HK-2 (cell line): Measurements from ENCODE around the gene SMAD6.

Experiments
- DNase-seq: peaks from one replicate; pipeline ENCODE4 v3.0.0-alpha.2; 2018; ENCODE audit not compliant: unreplicated experiment

SMAD6 gene

DNA sequence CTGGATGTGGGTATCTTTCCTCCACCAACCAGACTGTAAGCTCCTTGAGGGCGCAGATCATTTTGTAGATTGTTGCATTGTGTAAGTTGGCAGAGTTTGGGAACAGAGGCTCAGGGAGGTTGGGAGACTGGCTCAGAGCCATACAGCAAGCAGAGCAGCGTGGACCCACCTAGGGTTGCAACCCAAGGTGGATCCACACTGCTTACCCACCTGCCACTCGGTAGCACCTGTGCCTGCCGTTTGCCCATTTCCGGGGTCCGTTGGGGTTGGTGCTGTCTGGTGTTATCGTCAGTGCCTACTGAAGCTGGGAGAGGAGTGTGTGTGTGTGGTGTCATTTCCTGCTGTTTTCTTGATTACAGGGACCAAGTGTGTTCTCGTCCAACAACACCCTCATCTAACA is 19.0 kb downstream of the SMAD6 start:
- no peak for DNase-seq

DNA sequence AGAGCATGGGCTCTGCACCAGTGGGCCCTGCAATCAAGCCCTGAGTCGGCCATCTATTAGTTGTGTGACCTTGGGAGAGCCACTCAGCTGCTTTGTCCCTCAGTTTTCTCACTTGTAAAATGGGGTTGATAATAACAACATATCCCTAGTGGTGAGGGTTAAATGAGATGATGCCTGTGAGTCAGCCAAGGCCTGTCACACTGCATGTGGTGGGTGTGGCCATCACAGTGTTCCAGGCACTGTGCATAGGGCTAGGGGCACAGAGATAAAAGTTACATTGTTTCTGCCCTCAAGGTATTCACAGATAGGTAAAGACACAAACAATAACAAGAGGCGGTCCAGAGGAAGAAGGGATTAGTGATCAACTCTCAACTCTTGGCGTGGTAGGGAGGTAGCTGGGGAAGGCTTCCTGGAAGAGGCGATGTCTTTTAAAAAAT is 19.5 kb downstream of the SMAD6 start:
- no peak for DNase-seq

DNA sequence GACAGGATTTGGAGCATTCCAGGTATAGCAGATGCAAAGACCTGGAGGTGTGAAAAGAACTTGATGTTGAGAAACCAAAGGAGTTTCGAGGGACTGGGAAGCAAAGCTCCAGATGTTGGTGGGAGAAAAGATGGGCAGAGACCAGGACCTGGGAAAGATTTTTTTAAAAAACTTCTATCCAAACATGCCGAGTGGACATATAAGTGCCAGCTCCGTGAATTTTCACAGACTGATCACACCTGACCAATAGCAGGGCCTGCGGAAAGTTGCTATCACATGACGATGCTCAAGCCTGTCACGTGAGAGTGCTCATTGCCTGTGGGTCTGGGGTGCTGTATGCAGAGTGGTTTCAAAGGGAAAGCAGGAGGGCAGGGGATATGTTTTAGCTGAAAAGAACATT is 19.9 kb downstream of the SMAD6 start:
- no peak for DNase-seq

DNA sequence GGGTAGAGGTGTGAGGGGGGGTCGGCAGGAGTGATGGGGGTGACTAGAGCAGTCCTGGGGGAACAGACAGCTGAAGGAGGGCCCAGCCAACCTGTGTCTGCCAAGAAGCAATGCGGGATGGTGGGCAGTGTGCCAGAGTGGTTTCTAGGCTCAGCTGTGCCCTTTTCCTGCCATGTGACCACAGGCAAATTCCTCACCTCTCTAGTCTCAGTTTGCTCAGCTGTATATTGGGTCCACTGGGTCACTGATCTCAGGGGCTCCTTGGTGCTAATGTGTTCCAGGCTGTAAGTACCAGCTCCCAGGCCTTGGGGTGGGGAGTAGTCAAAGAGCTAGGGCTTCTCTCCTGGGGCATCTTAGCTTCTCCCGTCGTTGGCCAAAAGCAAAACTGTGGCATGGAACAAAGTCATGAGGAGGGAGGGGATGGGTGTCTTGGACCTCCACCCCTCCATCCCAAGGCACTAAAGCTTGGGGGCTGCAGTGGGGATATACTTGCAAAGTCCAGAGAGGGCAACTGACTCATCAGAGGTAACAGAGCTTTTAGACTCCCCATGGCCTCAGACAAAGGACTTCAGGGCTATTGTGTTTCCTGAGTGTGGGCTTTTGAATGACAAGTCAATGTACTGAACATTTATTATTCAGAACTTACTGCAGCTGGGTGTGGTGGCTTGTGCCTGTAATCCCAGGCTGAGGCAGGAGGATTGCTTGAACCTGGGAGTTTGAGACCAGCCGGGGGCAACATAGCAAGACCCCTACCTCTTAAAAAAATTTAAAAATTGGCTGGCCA is 20.9 kb downstream of the SMAD6 start:
- DNase-seq: no peak

DNA sequence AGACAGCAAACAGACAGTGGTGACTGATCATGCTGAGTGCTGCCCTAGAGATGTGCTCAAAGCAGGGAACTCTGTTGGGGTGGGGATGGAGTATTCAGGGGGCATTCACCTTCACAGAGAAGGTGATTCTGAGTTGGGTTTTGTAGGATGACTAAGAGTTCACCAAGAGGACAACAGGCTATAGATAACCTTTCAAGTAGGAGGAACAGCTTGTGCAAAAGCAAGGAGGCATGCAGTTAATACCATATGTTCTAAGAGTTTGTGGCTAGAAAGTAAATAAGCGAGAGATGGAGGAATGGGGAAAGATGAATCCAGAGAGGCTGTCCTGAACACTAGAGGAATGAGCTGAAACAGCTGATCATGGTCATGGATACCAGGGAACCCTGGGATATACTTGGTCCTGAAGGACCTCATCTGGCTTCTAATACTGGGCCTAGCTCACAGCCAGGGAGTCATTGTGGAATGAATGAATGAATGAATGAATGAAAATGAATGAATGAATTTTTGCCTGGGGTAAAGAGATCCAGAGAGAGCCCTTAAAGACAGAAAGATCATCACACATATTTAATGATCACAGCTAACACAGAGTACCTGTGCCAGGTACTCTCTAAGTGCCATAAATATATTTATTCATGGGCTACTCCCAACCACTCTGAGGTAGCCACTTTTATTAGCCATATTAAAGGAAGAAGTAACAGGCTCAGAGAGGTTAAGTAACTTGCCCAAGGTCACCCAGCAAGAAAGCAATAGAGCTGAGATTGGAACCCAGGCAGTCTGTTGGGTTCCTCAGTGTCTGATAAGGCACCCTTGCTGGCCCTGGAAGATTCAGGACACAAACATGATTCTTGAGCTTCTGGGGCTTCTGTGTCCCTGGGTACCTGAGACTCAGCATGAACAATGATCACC is 22.0 kb downstream of the SMAD6 start:
- no peak for DNase-seq

DNA sequence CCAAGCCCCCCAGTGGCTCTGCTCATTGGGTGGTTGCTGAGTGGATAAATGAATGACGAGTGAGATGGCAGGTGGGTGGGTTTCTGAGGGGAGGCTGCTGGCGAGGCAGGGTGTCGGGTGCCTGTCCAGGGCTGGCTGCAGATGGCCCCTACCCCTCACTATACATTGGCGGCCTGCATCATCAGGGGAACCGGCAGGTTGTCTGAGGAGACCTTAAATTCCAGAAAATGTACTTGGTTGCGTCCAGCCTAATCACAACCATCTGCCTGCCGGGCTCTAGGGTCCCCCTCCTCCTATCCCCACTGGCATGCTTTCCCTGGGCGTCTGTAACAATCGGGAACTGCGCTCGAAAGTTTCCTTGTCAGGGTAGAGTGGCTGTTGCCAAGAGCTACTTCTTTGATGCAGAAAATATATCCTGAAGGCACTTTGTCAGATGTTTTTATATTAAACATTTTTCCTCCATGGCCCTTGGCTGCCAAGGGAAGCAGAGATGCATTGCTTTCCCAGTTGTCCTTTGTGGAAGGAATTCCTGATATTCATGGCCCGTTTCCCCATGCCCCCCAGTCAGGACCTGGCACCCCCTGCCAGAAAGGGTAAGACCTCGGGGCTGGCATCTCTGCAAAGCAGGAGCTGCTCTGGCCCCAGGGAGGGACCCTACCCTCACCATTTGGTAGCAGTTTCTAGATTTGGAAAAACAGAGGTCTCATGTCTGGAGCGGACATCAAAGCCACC is 22.9 kb downstream of the SMAD6 start:
- no peak for DNase-seq

DNA sequence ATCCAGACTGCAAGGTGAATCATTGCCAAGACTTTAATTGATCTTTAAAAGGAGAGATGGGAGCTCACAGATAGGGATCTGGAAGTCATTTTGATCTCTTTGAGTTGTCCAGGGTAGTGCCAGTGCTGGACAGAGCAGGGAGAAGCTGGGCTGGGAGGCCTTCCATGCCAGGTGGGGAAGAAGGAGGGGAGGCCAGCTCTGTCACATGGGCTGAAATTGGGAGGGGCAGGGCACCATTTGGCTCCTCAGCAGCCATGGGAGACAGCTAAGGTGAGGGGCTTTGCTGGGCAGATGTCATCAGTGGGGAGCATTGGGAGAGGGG is 23.4 kb downstream of the SMAD6 start:
- DNase-seq: no peak

DNA sequence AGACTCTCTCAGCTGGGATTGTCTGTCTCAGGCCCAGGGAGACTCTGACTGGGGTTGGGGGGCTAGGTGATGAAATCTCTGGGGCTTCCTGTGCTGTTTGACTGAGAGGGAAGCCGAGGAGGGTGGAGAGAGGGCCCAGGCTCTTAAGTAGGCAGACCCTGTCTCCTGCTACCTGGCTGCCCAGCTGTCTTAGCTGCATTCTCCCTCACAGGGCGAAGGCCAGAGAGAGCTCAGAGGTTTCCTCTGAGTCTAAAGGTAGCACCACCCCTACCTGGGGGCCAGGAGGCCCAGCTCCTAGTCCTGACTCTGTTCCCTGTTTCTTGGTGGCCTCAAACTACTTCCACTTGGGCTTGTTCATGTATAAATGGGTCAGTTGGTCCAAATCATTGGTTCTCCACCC is 24.4 kb downstream of the SMAD6 start:
- DNase-seq: no peak

DNA sequence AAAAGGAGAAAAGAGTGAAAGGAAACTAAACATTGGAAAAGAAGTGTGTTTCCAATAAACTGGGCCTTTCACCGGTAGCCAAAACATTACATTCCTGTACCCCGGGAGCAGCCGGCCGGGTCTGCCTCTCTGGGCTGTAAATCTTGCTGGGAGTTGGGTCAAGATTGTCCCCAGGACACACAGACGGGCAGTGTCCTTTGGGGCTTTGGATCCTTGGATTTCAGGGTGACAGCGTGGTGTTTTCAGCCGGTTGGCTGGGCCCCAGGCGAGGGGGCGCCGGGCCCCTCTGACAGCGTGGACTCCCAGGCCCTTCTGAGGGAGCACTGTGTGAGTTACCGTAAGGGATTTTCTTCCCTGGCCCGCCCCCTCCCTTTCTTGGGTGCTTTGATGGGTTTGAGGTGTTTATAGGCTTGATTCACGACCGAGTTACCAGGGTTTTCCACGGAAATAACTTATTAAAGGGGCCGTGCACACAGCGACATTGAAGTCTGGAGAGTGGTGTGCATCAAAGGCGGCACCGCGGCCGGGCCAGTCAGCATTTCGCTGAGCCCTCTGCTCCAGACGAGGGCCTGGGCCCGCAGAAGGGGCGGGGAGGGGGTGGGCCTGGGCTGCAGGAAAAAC is 27.4 kb downstream of the SMAD6 start:
- no peak for DNase-seq

DNA sequence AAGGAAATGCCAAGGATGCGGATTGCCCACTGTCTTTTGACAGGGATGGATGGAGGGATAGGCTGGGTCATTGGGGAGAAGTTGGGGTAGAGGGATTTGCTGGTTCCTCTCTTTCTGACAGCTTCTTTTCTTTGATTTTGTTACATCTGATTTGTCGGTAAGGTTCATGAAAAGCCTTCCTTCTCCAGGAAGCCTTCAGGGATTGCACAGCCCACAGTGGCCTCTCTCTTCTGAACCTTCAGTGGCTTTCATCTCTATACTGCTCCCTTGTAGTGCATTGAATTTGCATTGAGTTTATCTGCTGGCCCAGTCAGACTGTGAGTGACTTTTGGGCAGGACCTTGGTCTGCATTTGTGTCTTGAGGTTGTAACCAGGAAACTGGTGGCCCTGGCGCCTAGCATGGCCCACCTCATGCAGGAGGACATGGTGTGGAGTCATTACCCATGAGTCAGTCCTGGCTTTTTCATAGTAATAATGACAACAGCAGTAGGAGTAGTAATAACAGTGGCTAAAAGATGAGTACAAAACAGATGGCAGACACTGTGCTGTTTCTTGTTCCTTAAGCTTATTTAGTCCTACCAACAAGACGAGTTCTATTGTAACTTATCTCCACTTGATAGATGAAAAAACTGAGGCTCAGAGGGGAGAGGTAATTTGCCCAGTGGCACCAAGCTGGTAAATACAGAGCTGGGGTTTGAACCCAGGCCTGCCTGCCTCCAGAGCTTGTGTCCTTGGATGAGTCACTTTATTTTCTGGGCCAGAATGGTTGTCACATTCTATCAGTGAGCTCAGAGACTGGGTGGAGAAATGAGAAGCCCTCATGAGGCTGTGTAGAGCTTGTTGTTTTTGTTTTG is 28.4 kb downstream of the SMAD6 start:
- peak; percentile 22 for DNase-seq

DNA sequence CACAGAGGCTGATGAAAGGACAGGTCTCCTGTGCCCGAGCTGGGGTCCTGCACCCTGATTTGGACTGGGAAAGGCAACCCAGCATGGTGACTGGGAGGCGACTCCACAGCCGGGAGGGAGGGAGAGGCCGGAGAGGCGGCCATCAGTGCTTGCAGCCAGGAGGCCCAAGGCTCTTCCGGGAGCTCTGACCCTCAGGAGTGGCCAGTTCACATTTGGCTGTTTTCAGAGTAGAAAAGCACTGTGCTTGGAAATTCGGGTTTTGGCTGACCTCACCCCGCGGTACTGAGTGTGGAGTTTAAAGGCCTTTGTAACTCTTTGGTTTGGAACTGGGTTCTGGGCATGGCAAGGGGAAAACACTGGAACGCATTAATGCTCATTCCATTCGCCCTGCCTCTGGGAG is 31.9 kb downstream of the SMAD6 start:
- DNase-seq: no peak

DNA sequence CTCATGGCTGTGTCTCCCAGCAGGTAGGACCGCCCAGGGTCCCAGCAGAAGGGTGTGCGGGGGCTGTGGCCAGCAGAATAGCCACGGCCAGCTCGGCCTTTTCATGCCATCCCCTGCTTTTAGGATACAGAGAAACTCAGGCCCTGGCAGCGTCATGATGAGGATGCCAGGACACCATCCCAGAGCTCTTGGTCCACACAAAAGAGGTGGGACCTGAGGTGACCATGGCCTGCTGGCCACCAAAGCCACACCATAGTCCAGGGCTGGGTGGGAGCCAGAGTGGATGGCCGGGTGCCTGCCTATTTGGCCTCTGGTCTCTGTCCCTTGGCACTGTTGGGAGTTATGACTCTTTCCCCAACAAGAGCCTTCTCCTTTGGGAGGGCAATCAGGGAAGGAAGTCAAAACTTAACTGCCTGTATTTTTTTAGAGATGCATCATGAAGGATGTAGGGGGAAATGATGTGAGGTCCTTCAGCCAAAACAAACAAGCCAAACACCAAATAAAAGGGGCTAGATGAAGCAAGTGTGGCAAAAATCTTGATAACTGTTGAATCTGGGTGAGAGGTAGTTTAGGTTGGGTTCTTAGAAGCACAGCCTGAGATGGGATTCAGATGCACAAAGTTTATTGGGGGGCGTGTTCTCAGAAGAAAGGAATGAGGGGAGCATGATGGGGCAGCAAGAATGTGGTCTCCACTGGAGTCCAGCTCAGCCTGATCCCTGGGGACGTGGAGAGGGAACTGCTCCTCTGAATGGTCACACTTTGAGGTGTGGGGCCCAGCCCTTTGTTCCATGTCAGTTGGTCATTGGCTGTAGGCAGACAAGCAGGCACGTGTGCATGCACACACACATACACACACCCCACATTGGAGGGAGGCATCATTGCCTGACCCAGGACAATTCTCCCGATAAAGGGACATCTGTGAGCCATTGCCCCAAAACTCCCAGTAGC is 33.2 kb downstream of the SMAD6 start:
- DNase-seq: no peak

DNA sequence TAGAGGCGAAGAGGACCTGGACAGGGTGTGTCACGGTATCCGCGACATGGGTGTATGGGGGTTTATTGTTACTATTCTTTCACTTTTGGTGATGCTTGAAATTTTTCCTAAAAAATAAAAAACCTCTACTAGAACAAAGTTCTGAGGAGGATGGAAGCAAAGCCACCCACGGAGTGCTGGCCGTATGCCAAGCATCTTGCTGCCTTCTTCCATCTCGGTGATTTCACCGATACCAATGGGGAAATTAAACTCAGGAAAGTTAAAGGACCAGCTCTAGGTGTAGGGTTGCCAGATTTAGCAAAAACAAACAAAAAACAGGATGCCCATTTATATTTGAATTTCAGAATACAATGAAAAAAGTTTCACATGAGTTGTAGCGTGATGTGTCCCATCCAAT is 33.9 kb downstream of the SMAD6 start:
- DNase-seq: no peak

DNA sequence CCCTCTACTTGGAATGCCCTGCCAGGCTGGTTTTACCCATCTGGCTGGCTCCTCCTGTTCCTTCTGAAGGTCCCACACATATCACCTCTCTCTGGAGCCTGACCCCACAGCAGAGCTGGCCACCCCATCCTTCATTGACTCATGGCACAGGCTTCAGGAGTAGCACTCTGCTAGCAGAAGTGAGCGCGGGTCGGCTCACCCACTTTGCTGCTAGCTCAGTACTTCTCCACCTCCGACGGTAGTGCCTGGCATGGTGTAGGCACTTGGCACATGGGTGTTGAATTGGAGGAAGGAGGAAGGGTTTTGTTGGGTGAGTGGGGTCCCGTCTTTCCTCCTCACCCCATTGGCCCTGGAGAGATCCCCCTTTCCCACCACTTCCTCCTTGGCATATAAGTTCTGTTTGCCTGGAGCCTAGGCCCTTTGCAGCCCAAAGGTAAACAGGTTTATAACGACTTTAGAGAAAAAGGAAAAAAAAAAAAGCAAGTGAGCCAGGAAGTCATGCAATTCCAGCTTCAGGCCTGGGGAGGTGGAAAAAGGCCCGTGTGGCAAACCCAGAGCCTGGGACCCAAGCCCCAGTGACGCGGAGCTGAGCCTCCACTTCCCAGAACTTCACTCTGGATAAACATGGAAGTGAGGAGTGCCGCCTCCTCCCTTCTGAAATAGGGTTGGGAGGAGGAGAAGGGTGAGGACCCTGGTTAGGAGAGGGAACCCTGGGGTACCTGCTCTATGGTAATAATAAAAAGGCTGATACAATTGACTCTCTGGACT is 35.4 kb downstream of the SMAD6 start:
- DNase-seq: no peak

DNA sequence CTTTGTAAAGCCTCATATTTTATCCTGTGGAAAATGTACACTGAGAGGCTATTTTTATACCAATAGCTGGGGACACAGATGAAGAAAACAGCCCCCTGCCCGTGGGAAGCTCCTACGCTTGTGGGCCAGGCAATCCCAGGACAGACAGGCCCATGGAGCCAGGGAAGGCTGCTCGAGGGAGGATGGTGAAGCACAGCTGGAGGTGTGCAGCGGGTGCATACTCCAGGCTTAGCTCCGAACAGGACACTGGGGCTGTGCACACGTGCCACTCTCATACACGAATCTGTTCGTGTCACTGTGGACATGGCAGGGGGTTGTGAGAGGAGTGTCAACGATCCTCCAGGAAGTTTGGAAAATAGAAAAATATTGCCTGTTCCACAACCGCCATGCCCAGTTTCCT is 36.1 kb downstream of the SMAD6 start:
- DNase-seq: no peak

DNA sequence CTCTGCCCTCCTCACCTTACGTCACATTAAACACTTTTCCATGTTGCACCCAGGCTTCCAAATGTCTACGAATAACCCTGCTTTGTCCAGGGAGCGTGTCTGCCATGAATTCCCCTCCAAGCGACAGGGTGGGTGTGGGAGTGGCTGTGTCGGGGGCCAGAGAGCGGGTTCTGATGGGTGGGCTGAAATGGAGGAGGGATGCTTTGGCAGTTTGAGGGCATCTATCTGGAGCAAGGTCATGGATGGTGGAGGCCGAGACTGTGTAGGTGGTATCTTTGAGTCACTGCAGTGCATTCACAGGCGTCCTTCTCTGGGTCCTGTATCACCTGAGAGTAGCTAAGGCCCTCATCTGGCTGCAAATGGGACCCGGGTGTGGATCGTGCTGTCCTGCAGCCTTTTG is 36.6 kb downstream of the SMAD6 start:
- no peak for DNase-seq

DNA sequence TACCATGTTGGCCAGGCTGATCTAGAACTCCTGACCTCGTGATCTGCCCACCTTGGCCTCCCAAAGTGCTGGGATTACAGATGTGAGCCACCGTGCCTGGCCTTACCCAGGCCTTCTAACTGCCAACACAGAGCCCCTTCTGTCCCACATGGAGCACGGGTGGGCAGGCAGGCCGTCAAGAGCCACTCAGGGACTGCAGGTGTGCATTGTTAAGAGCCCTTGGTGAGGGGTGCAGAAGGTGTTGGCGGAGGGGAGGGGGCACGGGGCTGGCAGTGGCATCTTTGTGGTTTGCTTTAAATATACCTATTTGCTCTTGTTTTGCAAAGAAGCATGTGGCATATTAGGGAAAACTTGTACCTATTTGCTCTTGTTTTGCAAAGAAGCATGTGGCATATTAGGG is 37.3 kb downstream of the SMAD6 start:
- DNase-seq: no peak

DNA sequence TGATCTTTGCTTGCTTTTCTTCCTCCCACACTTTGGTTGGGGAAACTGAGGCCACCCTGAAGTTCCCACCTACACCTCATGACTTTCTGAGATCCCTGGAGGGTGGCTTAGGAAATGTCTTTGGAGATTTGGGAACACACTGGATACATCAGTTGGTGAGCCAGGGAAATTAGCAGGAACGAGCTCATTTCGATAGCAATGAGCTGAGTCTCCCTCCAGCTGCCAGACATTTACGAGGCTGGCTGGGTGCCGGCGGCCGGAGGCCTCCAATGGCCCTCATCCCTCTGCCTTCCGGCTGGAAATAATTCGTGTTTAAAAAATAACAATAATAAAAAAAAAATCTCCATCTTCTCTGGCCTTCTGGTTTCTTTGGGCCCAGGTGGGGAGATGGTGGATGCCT is 38.8 kb downstream of the SMAD6 start:
- DNase-seq: no peak

DNA sequence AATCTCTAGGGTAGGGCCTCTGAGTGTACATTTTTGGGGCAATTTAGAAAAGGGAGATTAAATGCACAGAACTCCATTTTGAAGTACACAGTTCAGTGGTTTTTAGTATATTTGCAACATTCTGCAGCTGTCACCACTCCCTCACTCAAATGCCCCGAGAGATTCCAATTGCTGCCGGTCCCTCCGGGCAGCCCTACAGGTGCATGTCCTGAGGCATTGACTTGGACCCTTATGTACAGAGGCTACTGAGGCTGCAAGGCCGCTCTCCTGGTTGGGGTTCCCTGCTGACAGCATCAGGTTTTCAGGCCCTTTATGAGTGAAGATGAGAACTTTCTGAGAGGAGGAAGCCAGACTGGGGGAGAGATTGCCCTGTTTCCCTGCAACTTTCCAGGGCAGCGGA is 39.6 kb downstream of the SMAD6 start:
- DNase-seq: no peak
